ENCODE results near the gene CDH4.

DNA sequence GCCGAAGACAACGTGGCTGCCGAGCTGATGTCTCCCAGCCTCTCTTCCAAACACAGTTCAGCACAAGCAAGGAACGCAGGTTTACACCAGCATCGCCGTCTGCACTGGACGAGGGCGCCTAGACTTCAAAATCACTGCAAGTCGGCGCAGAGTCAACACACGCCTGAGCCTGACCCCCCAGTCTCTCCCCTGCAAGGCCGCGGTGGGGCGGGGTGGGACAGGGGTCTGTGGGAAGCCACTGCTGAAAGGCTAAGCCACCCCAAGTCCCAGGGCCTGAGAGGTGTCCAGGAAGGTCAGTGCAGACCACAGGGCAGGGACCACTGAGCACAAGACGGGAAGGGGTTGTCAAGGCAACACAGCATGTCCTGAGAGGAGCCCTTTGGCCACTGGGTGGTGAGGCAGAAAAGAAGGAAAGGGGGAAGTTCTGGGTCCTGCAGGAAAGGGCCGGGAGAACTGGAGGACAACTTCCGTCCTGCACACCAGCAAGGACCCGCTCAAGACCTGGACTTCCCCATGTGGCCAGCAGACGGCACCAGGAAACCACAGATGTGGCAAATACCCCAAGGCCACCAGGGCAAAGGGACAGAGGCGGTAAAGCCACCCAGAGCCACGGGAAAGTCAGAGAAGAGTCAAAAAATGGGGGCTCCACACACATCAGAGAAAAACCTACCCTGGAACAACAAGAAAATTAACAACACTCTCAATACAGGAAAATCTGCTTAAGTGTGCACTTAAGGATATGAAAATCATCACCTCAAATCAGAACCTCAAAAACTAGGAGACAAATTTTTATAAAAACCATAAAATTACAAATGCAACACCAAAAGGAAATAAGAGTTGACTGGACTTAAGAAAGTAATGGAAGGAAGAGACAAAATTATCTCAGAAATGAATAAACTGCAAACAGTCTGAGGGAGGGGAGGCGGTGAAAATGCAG, 728.9 kb downstream of the CDH4 start:
- TF ChIP-seq, protein P1, sequence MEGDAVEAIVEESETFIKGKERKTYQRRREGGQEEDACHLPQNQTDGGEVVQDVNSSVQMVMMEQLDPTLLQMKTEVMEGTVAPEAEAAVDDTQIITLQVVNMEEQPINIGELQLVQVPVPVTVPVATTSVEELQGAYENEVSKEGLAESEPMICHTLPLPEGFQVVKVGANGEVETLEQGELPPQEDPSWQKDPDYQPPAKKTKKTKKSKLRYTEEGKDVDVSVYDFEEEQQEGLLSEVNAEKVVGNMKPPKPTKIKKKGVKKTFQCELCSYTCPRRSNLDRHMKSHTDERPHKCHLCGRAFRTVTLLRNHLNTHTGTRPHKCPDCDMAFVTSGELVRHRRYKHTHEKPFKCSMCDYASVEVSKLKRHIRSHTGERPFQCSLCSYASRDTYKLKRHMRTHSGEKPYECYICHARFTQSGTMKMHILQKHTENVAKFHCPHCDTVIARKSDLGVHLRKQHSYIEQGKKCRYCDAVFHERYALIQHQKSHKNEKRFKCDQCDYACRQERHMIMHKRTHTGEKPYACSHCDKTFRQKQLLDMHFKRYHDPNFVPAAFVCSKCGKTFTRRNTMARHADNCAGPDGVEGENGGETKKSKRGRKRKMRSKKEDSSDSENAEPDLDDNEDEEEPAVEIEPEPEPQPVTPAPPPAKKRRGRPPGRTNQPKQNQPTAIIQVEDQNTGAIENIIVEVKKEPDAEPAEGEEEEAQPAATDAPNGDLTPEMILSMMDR (IDR thresholded peaks at IDR 0.05) = no peak
- TF ChIP-seq EP300 (IDR thresholded peaks at IDR 0.05) (no peak), POLR2AphosphoS5 (IDR thresholded peaks at IDR 0.05) (no peak)

Data from sigmoid colon (tissue), 4 donors.